GM18867 (cell line): ENCODE data around the gene SORCS3.
A peak's percentile ranks its signal among the peaks of the same experiment; 100 is the strongest.

Source experiments
- ATAC-seq: cut with Tn5 transposase; IDR thresholded peaks from one replicate; pipeline ENCODE4 v1.9.1; 2021; ENCODE audit warnings: mild to moderate bottlenecking, moderate library complexity; ENCODE audit not compliant: unreplicated experiment

The SORCS3 gene

GRCh38 chr10:104641187-104641936 lies at the start of gene SORCS3:
Gene SORCS3 (plus strand): TSS chr10:104641290.
- no peak for ATAC-seq

- no peak for ATAC-seq
Measured at GRCh38 chr10:104591441-104591840, 49.6 kb upstream of the SORCS3 start.

- ATAC-seq: no peak
Measured at GRCh38 chr10:104601166-104601565, 39.9 kb upstream of the SORCS3 start.

GRCh38 chr10:104608091-104608828 lies 32.8 kb upstream of the SORCS3 start:
- no peak for ATAC-seq

GRCh38 chr10:104612571-104613205 lies 28.4 kb upstream of the SORCS3 start:
- no peak for ATAC-seq

- ATAC-seq: no peak
Measured at GRCh38 chr10:104613406-104613805, 27.7 kb upstream of the SORCS3 start.

GRCh38 chr10:104614245-104614831 lies 26.8 kb upstream of the SORCS3 start:
- peak; percentile 74 for ATAC-seq

GRCh38 chr10:104615136-104615535 lies 26.0 kb upstream of the SORCS3 start:
- no peak for ATAC-seq

- no peak for ATAC-seq
Measured at GRCh38 chr10:104617831-104618230, 23.3 kb upstream of the SORCS3 start.

GRCh38 chr10:104622175-104622574 lies 18.9 kb upstream of the SORCS3 start:
- no peak for ATAC-seq

GRCh38 chr10:104622598-104623209 lies 18.4 kb upstream of the SORCS3 start:
- peak; percentile 68 for ATAC-seq

GRCh38 chr10:104630731-104631130 lies 10.4 kb upstream of the SORCS3 start:
- ATAC-seq: no peak

GRCh38 chr10:104631946-104632345 lies 9.1 kb upstream of the SORCS3 start:
- ATAC-seq: no peak

GRCh38 chr10:104638861-104639589 lies 2.1 kb upstream of the SORCS3 start:
- ATAC-seq: no peak

- ATAC-seq: no peak
Measured at GRCh38 chr10:104639590-104640338, 1.3 kb upstream of the SORCS3 start.

GRCh38 chr10:104640339-104641186 lies 527 bp upstream of the SORCS3 start:
- ATAC-seq: no peak

GRCh38 chr10:104641937-104642657 lies 1.0 kb downstream of the SORCS3 start:
- ATAC-seq: no peak

GRCh38 chr10:104642658-104643302 lies 1.7 kb downstream of the SORCS3 start:
- no peak for ATAC-seq
